OCI-LY7 (cell line): ENCODE measurements around the gene KREMEN1. TPM values are rescaled to one million over a fixed set of nuclear protein-coding genes. Genes with fewer than 3 reads are reported as not detected.

ENCODE experiments used
- BruUV-seq: library from RNA; stranded (reverse); fragments of 400-500 nt; replicated peaks from 2 replicates; lab custom pipeline; 2021; lab: Mats Ljungman, UMichigan
- CTCF ChIA-PET: fragments of 300-600 bp; sonication (Branson Sonifier 250); formaldehyde crosslinking; loops from one replicate; lab custom pipeline; 2022; ENCODE audit warnings: antibody characterized with exemption; ENCODE audit not compliant: unreplicated experiment; lab: Charles Lee
- POLR2A ChIA-PET: fragments of 300-600 bp; sonication (Branson Sonifier 250); formaldehyde crosslinking; loops from one replicate; lab custom pipeline; 2022; ENCODE audit warnings: antibody characterized with exemption; lab: Charles Lee
- DNase-seq: peaks from one replicate; pipeline ENCODE4 v3.0.0-alpha.2; 2015; ENCODE audit warnings: low spot score
- H2AFZ ChIP-seq: fragments of 200-600 bp; sonication (generic), shearing (Covaris generic); 2 replicates; pipeline ENCODE4 v1.6.1; 2014; ENCODE audit warnings: mild to moderate bottlenecking, antibody characterized with exemption, low read length, moderate library complexity
- H3K27ac ChIP-seq: fragments of 200-600 bp; sonication (generic); 2 replicates; pipeline ENCODE4 v1.5.1; 2014; ENCODE audit warnings: mixed run types, low read depth, mild to moderate bottlenecking, moderate library complexity, low read length, inconsistent platforms; ENCODE audit not compliant: poor library complexity, severe bottlenecking
- H3K36me3 ChIP-seq: fragments of 200-600 bp; sonication (generic); 2 replicates; pipeline ENCODE4 v1.6.1; 2014; ENCODE audit warnings: mild to moderate bottlenecking, antibody characterized with exemption, low read length, moderate library complexity, mixed read lengths; ENCODE audit not compliant: insufficient read depth
- H3K4me1 ChIP-seq: fragments of 200-600 bp; sonication (generic); 2 replicates; pipeline ENCODE4 v1.5.1; 2014; ENCODE audit warnings: mild to moderate bottlenecking, low read length; ENCODE audit not compliant: insufficient read depth, poor library complexity, severe bottlenecking
- H3K4me2 ChIP-seq: fragments of 200-600 bp; sonication (generic); 2 replicates; pipeline ENCODE4 v1.6.1; 2014; ENCODE audit warnings: mild to moderate bottlenecking, low read length
- H3K4me3 ChIP-seq: fragments of 200-600 bp; sonication (generic); 2 replicates; pipeline ENCODE4 v1.5.1; 2014; ENCODE audit warnings: mild to moderate bottlenecking, low read depth, low read length; ENCODE audit not compliant: poor library complexity, severe bottlenecking
- H3K79me2 ChIP-seq: fragments of 200-600 bp; sonication (generic); 2 replicates; pipeline ENCODE4 v1.6.1; 2016; ENCODE audit warnings: low read depth, mild to moderate bottlenecking, low read length, moderate library complexity, mixed read lengths; ENCODE audit not compliant: insufficient read depth
- H3K9me2 ChIP-seq: fragments of 200-600 bp; sonication (generic); 2 replicates; pipeline ENCODE4 v1.6.1; 2016; ENCODE audit warnings: mild to moderate bottlenecking, low read length, mixed read lengths; ENCODE audit not compliant: insufficient read depth
- H3K9me3 ChIP-seq: fragments of 200-600 bp; sonication (generic); 2 replicates; pipeline ENCODE4 v1.6.1; 2014; ENCODE audit warnings: mild to moderate bottlenecking, mixed run types, low read length, mixed read lengths
- H4K20me1 ChIP-seq: fragments of 200-600 bp; sonication (generic); 2 replicates; pipeline ENCODE4 v1.6.1; 2014; ENCODE audit warnings: mild to moderate bottlenecking, antibody characterized with exemption, low read length, moderate library complexity, mixed read lengths; ENCODE audit not compliant: insufficient read depth
- EZH2phosphoT487 ChIP-seq: fragments of 200-600 bp; sonication (generic); IDR thresholded peaks from 2 replicates; pipeline ENCODE4 v1.6.1; 2018; ENCODE audit warnings: low read depth, borderline replicate concordance, mild to moderate bottlenecking, mixed run types, antibody characterized with exemption, low read length, moderate library complexity, mixed read lengths
- intact Hi-C: fragments of 100-400 bp; cut with micrococcal nuclease; formaldehyde crosslinking; loops from one replicate; pipeline ENCODE4 v1.10.0; 2022; ENCODE audit not compliant: unreplicated experiment
- total RNA-seq, 2 experiments: library from RNA; depleted of rRNA in 1 of 2; stranded (reverse); fragments of >200 nt in 1 of 2; shearing (Covaris generic) in 1 of 2; gene quantifications; 2 replicates each; pipeline ENCODE4 v1.2.3, GENCODE V29; 2014 to 2022
- TF ChIP-seq, protein P1 (sequence below): fragments of 200-600 bp; sonication (generic); conservative IDR thresholded peaks from 2 replicates; pipeline ENCODE4 v1.5.1; 2014; ENCODE audit warnings: mild to moderate bottlenecking, antibody characterized with exemption, low read length, moderate library complexity, mixed read lengths

Gene KREMEN1
- total RNA-seq, 2 experiments from 2014 or later, result not detected

- no peaks in the 10 kb centered on the region for H3K4me1 ChIP-seq
- intact Hi-C loops, result no loop called here
- H3K9me2 ChIP-seq, result no peaks in the 10 kb centered on the region
- BruUV-seq, result no TSS peak
- no peaks in the 10 kb centered on the region for H4K20me1 ChIP-seq
- no peak overlapping the region for H2AFZ ChIP-seq
- H3K4me3 ChIP-seq, result no peak overlapping the region
- H3K27ac ChIP-seq, result no peak overlapping the region
- DNase-seq, result no peak
- no peaks in the 10 kb centered on the region for H3K79me2 ChIP-seq
- TF ChIP-seq, protein P1, sequence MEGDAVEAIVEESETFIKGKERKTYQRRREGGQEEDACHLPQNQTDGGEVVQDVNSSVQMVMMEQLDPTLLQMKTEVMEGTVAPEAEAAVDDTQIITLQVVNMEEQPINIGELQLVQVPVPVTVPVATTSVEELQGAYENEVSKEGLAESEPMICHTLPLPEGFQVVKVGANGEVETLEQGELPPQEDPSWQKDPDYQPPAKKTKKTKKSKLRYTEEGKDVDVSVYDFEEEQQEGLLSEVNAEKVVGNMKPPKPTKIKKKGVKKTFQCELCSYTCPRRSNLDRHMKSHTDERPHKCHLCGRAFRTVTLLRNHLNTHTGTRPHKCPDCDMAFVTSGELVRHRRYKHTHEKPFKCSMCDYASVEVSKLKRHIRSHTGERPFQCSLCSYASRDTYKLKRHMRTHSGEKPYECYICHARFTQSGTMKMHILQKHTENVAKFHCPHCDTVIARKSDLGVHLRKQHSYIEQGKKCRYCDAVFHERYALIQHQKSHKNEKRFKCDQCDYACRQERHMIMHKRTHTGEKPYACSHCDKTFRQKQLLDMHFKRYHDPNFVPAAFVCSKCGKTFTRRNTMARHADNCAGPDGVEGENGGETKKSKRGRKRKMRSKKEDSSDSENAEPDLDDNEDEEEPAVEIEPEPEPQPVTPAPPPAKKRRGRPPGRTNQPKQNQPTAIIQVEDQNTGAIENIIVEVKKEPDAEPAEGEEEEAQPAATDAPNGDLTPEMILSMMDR, result no peak
- no peak for TF ChIP-seq EZH2phosphoT487
- no peaks in the 10 kb centered on the region for H3K36me3 ChIP-seq
- POLR2A ChIA-PET, result no interaction called here
- H3K4me2 ChIP-seq, result no peak overlapping the region
- no peaks in the 10 kb centered on the region for H3K9me3 ChIP-seq
- CTCF ChIA-PET, result no interaction called here
Observed at GRCh38 chr22:29078036-29078868, 5.4 kb downstream of the KREMEN1 start.

- intact Hi-C loops, result no loop called here
- no peak for DNase-seq
- Histone ChIP-seq H2AFZ (no peak overlapping the region), H3K4me1 (no peaks in the 10 kb centered on the region), H3K4me2 (no peak overlapping the region), H3K9me2 (no peaks in the 10 kb centered on the region), H3K4me3 (no peak overlapping the region), H3K79me2 (no peaks in the 10 kb centered on the region), H4K20me1 (no peaks in the 10 kb centered on the region), H3K27ac (no peak overlapping the region), H3K36me3 (no peaks in the 10 kb centered on the region), H3K9me3 (no peaks in the 10 kb centered on the region)
- TF ChIP-seq, protein P1, result no peak
- no peak for TF ChIP-seq EZH2phosphoT487
- POLR2A ChIA-PET, result interaction anchor here (0.9 to 1.1 kb wide), 3 partner anchors 9 to 356 kb away, joined by 3 read pairs; no protein-coding TSS in a partner anchor
- CTCF ChIA-PET, result no interaction called here
- no TSS peak for BruUV-seq
Observed at GRCh38 chr22:29078869-29079207, 6.0 kb downstream of the KREMEN1 start.
